Measurements from ENCODE around the gene ERGIC3. TPM values are rescaled to one million over a fixed set of nuclear protein-coding genes. Genes with fewer than 3 reads are reported as not detected.

ERGIC3 gene
- total and polyA plus RNA-seq, 8 donors, result 197 to 390 (median 365) TPM

- H3K27me3 ChIP-seq, result no peaks in the 10 kb centered on the region
- ATAC-seq (no peak), DNase-seq (no peak)
- intact Hi-C loops (cut with DNase I), result no loop called here
- no peak overlapping the region for H3K27ac ChIP-seq
- no peak overlapping the region for H3K4me3 ChIP-seq
- no peak for TF ChIP-seq CTCF (IDR thresholded peaks at IDR 0.05)
- H3K4me1 ChIP-seq, result no peaks in the 10 kb centered on the region
- H3K9me3 ChIP-seq, result no peaks in the 10 kb centered on the region
- peaks cover 0 to 88% of the 10 kb centered on the region in 2 donors for H3K36me3 ChIP-seq
Observed at GRCh38 chr20:35510951-35511735, 30.7 kb upstream of the ERGIC3 start.

GRCh38 chr20:35511814-35512420, 30.0 kb upstream of the ERGIC3 start:
- Histone ChIP-seq H3K9me3 (no peaks in the 10 kb centered on the region), H3K4me1 (no peaks in the 10 kb centered on the region), H3K4me3 (no peak overlapping the region), H3K27ac (no peak overlapping the region), H3K36me3 (peaks cover 0 to 80% of the 10 kb centered on the region in 2 donors), H3K27me3 (no peaks in the 10 kb centered on the region)
- intact Hi-C loops (cut with DNase I), result no loop called here
- ATAC-seq, result peak; percentile 67
- peak in 1 of 2 donors; percentile 37 for TF ChIP-seq CTCF (IDR thresholded peaks at IDR 0.05)
- DNase-seq, result peak in 2 of 4 donors; percentile 22 to 40

- Histone ChIP-seq H3K27ac (no peak overlapping the region), H3K9me3 (no peaks in the 10 kb centered on the region), H3K4me3 (no peak overlapping the region), H3K27me3 (no peaks in the 10 kb centered on the region), H3K4me1 (no peaks in the 10 kb centered on the region), H3K36me3 (peaks cover 0 to 55% of the 10 kb centered on the region in 2 donors)
- DNase-seq, result no peak
- no peak for ATAC-seq
- intact Hi-C loops (cut with DNase I), result no loop called here
- no peak for TF ChIP-seq CTCF (IDR thresholded peaks at IDR 0.05)
Observed at GRCh38 chr20:35514371-35514932, 27.4 kb upstream of the ERGIC3 start.

- DNase-seq (no peak), ATAC-seq (no peak)
- Histone ChIP-seq H3K36me3 (peaks cover 0 to 46% of the 10 kb centered on the region in 2 donors), H3K9me3 (no peaks in the 10 kb centered on the region), H3K27me3 (no peaks in the 10 kb centered on the region), H3K4me1 (no peaks in the 10 kb centered on the region), H3K27ac (no peak overlapping the region), H3K4me3 (no peak overlapping the region)
- TF ChIP-seq CTCF (IDR thresholded peaks at IDR 0.05), result no peak
- intact Hi-C loops (cut with DNase I), result no loop called here
Observed at GRCh38 chr20:35515341-35515740, 26.5 kb upstream of the ERGIC3 start.

GRCh38 chr20:35515949-35516645, 25.8 kb upstream of the ERGIC3 start:
- Histone ChIP-seq H3K4me3 (no peak overlapping the region), H3K36me3 (peaks cover 0 to 38% of the 10 kb centered on the region in 2 donors), H3K27ac (no peak overlapping the region), H3K9me3 (no peaks in the 10 kb centered on the region), H3K4me1 (no peaks in the 10 kb centered on the region), H3K27me3 (no peaks in the 10 kb centered on the region)
- intact Hi-C loops (cut with DNase I), result no loop called here
- no peak for TF ChIP-seq CTCF (IDR thresholded peaks at IDR 0.05)
- ATAC-seq, result peak; percentile 73
- no peak for DNase-seq

All from left lung (tissue), 10 donors.